ENCODE results near the gene SLBP.

Gene SLBP

GRCh38 chr4:1728061-1728980, 16.2 kb upstream of the SLBP start:
- Histone ChIP-seq H3K4me3 (ENCODE audit: insufficient read depth, low read depth, low read length, poor library complexity, severe bottlenecking) (no peak overlapping the region), H3K27me3 (replicated peaks; ENCODE audit: control insufficient read depth, insufficient read depth, low read length, poor library complexity, severe bottlenecking) (no peaks in the 10 kb centered on the region), H3K4me1 (ENCODE audit: control insufficient read depth, insufficient read depth, low read length, poor library complexity, severe bottlenecking) (peaks cover 29% of the 10 kb centered on the region), H3K9me3 (ENCODE audit: control insufficient read depth, low read length) (no peaks in the 10 kb centered on the region), H3K27ac (ENCODE audit: insufficient read depth, low read length, poor library complexity, severe bottlenecking) (no peak overlapping the region), H3K36me3 (ENCODE audit: control insufficient read depth, insufficient read depth, low read length) (peaks cover 53% of the 10 kb centered on the region)
- no peak for DNase-seq

GRCh38 chr4:1727117-1728031, 15.3 kb upstream of the SLBP start:
- H3K4me3 ChIP-seq (ENCODE audit: insufficient read depth, low read depth, low read length, poor library complexity, severe bottlenecking): no peak overlapping the region
- peaks cover 44% of the 10 kb centered on the region for H3K36me3 ChIP-seq (ENCODE audit: control insufficient read depth, insufficient read depth, low read length)
- no peaks in the 10 kb centered on the region for H3K9me3 ChIP-seq (ENCODE audit: control insufficient read depth, low read length)
- DNase-seq: no peak
- no peak overlapping the region for H3K27ac ChIP-seq (ENCODE audit: insufficient read depth, low read length, poor library complexity, severe bottlenecking)
- H3K4me1 ChIP-seq (ENCODE audit: control insufficient read depth, insufficient read depth, low read length, poor library complexity, severe bottlenecking): peaks cover 38% of the 10 kb centered on the region
- H3K27me3 ChIP-seq (replicated peaks; ENCODE audit: control insufficient read depth, insufficient read depth, low read length, poor library complexity, severe bottlenecking): no peaks in the 10 kb centered on the region

GRCh38 chr4:1726146-1726934, 14.2 kb upstream of the SLBP start:
- no peaks in the 10 kb centered on the region for H3K27me3 ChIP-seq (replicated peaks; ENCODE audit: control insufficient read depth, insufficient read depth, low read length, poor library complexity, severe bottlenecking)
- peaks cover 45% of the 10 kb centered on the region for H3K4me1 ChIP-seq (ENCODE audit: control insufficient read depth, insufficient read depth, low read length, poor library complexity, severe bottlenecking)
- no peaks in the 10 kb centered on the region for H3K9me3 ChIP-seq (ENCODE audit: control insufficient read depth, low read length)
- H3K27ac ChIP-seq (ENCODE audit: insufficient read depth, low read length, poor library complexity, severe bottlenecking): no peak overlapping the region
- H3K4me3 ChIP-seq (ENCODE audit: insufficient read depth, low read depth, low read length, poor library complexity, severe bottlenecking): no peak overlapping the region
- peaks cover 35% of the 10 kb centered on the region for H3K36me3 ChIP-seq (ENCODE audit: control insufficient read depth, insufficient read depth, low read length)
- DNase-seq: peak; percentile 76 to 87 (median 81)

GRCh38 chr4:1725521-1725920, 13.4 kb upstream of the SLBP start:
- DNase-seq: no peak
- no peak overlapping the region for H3K27ac ChIP-seq (ENCODE audit: insufficient read depth, low read length, poor library complexity, severe bottlenecking)
- H3K4me1 ChIP-seq (ENCODE audit: control insufficient read depth, insufficient read depth, low read length, poor library complexity, severe bottlenecking): peaks cover 45% of the 10 kb centered on the region
- no peaks in the 10 kb centered on the region for H3K27me3 ChIP-seq (replicated peaks; ENCODE audit: control insufficient read depth, insufficient read depth, low read length, poor library complexity, severe bottlenecking)
- H3K36me3 ChIP-seq (ENCODE audit: control insufficient read depth, insufficient read depth, low read length): peaks cover 27% of the 10 kb centered on the region
- no peaks in the 10 kb centered on the region for H3K9me3 ChIP-seq (ENCODE audit: control insufficient read depth, low read length)
- H3K4me3 ChIP-seq (ENCODE audit: insufficient read depth, low read depth, low read length, poor library complexity, severe bottlenecking): no peak overlapping the region

- peak in 1 of 3 donors; percentile 48 for DNase-seq
- no peaks in the 10 kb centered on the region for H3K27me3 ChIP-seq (replicated peaks; ENCODE audit: control insufficient read depth, insufficient read depth, low read length, poor library complexity, severe bottlenecking)
- no peaks in the 10 kb centered on the region for H3K9me3 ChIP-seq (ENCODE audit: control insufficient read depth, low read length)
- peaks cover 17% of the 10 kb centered on the region for H3K36me3 ChIP-seq (ENCODE audit: control insufficient read depth, insufficient read depth, low read length)
- peaks cover 51% of the 10 kb centered on the region for H3K4me1 ChIP-seq (ENCODE audit: control insufficient read depth, insufficient read depth, low read length, poor library complexity, severe bottlenecking)
- peak overlapping the region; percentile 76 for H3K27ac ChIP-seq (ENCODE audit: insufficient read depth, low read length, poor library complexity, severe bottlenecking)
- H3K4me3 ChIP-seq (ENCODE audit: insufficient read depth, low read depth, low read length, poor library complexity, severe bottlenecking): peak overlapping the region; percentile 56
Observed at GRCh38 chr4:1723131-1723801, 11.1 kb upstream of the SLBP start.

- H3K36me3 ChIP-seq (ENCODE audit: control insufficient read depth, insufficient read depth, low read length): peaks cover 17% of the 10 kb centered on the region
- H3K9me3 ChIP-seq (ENCODE audit: control insufficient read depth, low read length): no peaks in the 10 kb centered on the region
- H3K27me3 ChIP-seq (replicated peaks; ENCODE audit: control insufficient read depth, insufficient read depth, low read length, poor library complexity, severe bottlenecking): no peaks in the 10 kb centered on the region
- H3K4me1 ChIP-seq (ENCODE audit: control insufficient read depth, insufficient read depth, low read length, poor library complexity, severe bottlenecking): peaks cover 51% of the 10 kb centered on the region
- H3K27ac ChIP-seq (ENCODE audit: insufficient read depth, low read length, poor library complexity, severe bottlenecking): peak overlapping the region; percentile 76
- no peak for DNase-seq
- H3K4me3 ChIP-seq (ENCODE audit: insufficient read depth, low read depth, low read length, poor library complexity, severe bottlenecking): peak overlapping the region; percentile 56
Observed at GRCh38 chr4:1722551-1723118, 10.5 kb upstream of the SLBP start.

GRCh38 chr4:1721666-1722550, 9.8 kb upstream of the SLBP start:
- Histone ChIP-seq H3K36me3 (ENCODE audit: control insufficient read depth, insufficient read depth, low read length) (peaks cover 14% of the 10 kb centered on the region), H3K27me3 (replicated peaks; ENCODE audit: control insufficient read depth, insufficient read depth, low read length, poor library complexity, severe bottlenecking) (no peaks in the 10 kb centered on the region), H3K9me3 (ENCODE audit: control insufficient read depth, low read length) (no peaks in the 10 kb centered on the region), H3K4me1 (ENCODE audit: control insufficient read depth, insufficient read depth, low read length, poor library complexity, severe bottlenecking) (peaks cover 51% of the 10 kb centered on the region), H3K4me3 (ENCODE audit: insufficient read depth, low read depth, low read length, poor library complexity, severe bottlenecking) (peak overlapping the region; percentile 56), H3K27ac (ENCODE audit: insufficient read depth, low read length, poor library complexity, severe bottlenecking) (peak overlapping the region; percentile 76)
- no peak for DNase-seq

- peak; percentile 95 to 96 (median 95) for DNase-seq
- peaks cover 14% of the 10 kb centered on the region for H3K36me3 ChIP-seq (ENCODE audit: control insufficient read depth, insufficient read depth, low read length)
- H3K4me1 ChIP-seq (ENCODE audit: control insufficient read depth, insufficient read depth, low read length, poor library complexity, severe bottlenecking): peaks cover 43% of the 10 kb centered on the region
- peak within 1 kb of the TSS; percentile 56 for H3K4me3 ChIP-seq (ENCODE audit: insufficient read depth, low read depth, low read length, poor library complexity, severe bottlenecking)
- no peaks in the 10 kb centered on the region for H3K27me3 ChIP-seq (replicated peaks; ENCODE audit: control insufficient read depth, insufficient read depth, low read length, poor library complexity, severe bottlenecking)
- H3K27ac ChIP-seq (ENCODE audit: insufficient read depth, low read length, poor library complexity, severe bottlenecking): peak within 1 kb of the TSS; percentile 76
- no peaks in the 10 kb centered on the region for H3K9me3 ChIP-seq (ENCODE audit: control insufficient read depth, low read length)
Observed at GRCh38 chr4:1721003-1721665, 9.0 kb upstream of the SLBP start, which contains the start of the genes TACC3 and TMEM129. Gene TACC3, plus strand, starts transcription at chr4:1721521. Its CDS starts 1,901 bp downstream, at chr4:1723422. Gene TMEM129, minus strand, starts transcription at chr4:1721323. Its CDS starts 486 bp downstream, at chr4:1720837.
